ENCODE measurements around the gene EIF1B.

Gene EIF1B

DNA sequence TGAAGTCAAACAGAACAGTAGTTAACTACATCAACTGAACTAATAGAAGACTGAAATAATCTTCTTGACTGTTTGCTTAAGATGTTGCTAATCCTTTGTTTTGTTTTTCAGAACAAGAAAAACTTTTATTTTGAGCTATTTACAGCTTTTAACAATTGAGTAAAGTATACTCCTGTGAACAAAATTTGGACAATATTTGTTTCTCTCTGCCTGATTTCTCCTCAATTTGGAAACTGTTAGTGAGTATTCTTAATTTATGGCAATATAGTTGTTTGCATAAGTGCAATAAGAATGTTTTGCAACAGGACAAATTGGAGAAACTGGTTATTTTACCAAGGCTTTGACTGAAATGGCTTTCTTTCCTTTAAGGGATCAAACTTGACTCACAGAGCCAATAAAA, 41.0 kb downstream of the EIF1B start:
- H3K27me3 ChIP-seq (ENCODE audit: control insufficient read depth, insufficient read depth, low read length) = no peaks in the 10 kb centered on the region

GRCh38 chr3:40355410-40355809, 45.9 kb downstream of the EIF1B start:
- Histone ChIP-seq H3K4me3 (ENCODE audit: low read depth, low read length) (no peak overlapping the region), H3K4me1 (ENCODE audit: control insufficient read depth, insufficient read depth, low read length) (no peaks in the 10 kb centered on the region), H3K36me3 (ENCODE audit: control insufficient read depth, insufficient read depth, low read length) (no peaks in the 10 kb centered on the region), H3K9me3 (ENCODE audit: control insufficient read depth, insufficient read depth, low read length) (peaks cover 5% of the 10 kb centered on the region; the same call in 1 of the 2 replicates), H3K9ac (ENCODE audit: low read depth, low read length) (no peak overlapping the region), H3K27me3 (ENCODE audit: control insufficient read depth, insufficient read depth, low read length) (no peaks in the 10 kb centered on the region), H3K27ac (ENCODE audit: low read depth, low read length) (no peak overlapping the region)

More for the DNA sequence above, 41.0 kb downstream of the EIF1B start:
- no peak overlapping the region for H3K27ac ChIP-seq (ENCODE audit: low read depth, low read length)
- no peak overlapping the region for H3K9ac ChIP-seq (ENCODE audit: low read depth, low read length)
- no peaks in the 10 kb centered on the region for H3K36me3 ChIP-seq (ENCODE audit: control insufficient read depth, insufficient read depth, low read length)
- H3K4me3 ChIP-seq (ENCODE audit: low read depth, low read length) = no peak overlapping the region
- peaks cover 11% of the 10 kb centered on the region for H3K9me3 ChIP-seq (ENCODE audit: control insufficient read depth, insufficient read depth, low read length)
- H3K4me1 ChIP-seq (ENCODE audit: control insufficient read depth, insufficient read depth, low read length) = no peaks in the 10 kb centered on the region

DNA sequence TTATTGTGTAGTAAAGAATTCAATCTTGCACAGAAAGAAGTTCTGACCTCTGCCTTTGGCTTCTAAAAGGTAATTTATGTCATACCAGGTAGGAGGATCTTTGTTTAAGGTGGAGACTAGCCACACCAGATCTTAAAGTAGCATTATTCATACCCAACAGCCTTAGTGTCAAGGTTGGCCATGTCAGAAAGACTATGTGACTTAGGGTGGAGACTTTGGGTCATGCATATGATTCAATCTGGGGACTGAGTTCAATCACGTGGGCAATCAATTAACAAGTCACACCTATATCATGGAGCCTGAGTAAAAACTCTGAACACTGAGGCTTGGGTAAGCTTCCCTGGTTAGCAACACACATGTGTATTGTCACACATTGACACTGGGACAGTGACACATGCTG, 48.9 kb downstream of the EIF1B start:
- no peaks in the 10 kb centered on the region for H3K27me3 ChIP-seq (ENCODE audit: control insufficient read depth, insufficient read depth, low read length)
- no peak overlapping the region for H3K4me3 ChIP-seq (ENCODE audit: low read depth, low read length)
- no peak overlapping the region for H3K9ac ChIP-seq (ENCODE audit: low read depth, low read length)
- no peaks in the 10 kb centered on the region for H3K36me3 ChIP-seq (ENCODE audit: control insufficient read depth, insufficient read depth, low read length)
- H3K9me3 ChIP-seq (ENCODE audit: control insufficient read depth, insufficient read depth, low read length) = no peaks in the 10 kb centered on the region
- H3K4me1 ChIP-seq (ENCODE audit: control insufficient read depth, insufficient read depth, low read length) = no peaks in the 10 kb centered on the region
- no peak overlapping the region for H3K27ac ChIP-seq (ENCODE audit: low read depth, low read length)

Measured in HUES48 (cell line).